Mesenchymal stem cell (in vitro differentiated cells and primary cell): Measurements from ENCODE around the gene USP3.
A peak's percentile ranks its signal among the peaks of the same experiment; 100 is the strongest.
"Not testable (repeated sequence)": the region's sequence is repeated elsewhere in the genome, so short reads cannot be mapped to it uniquely, and the experiment has no call there.

Experiments
- DNase-seq: peaks from one replicate; pipeline ENCODE4 v3.0.0-alpha.2; 2013
- H2AFZ ChIP-seq: one replicate; pipeline ENCODE4 v1.6.1; 2013; ENCODE audit warnings: low read depth, mild to moderate bottlenecking, control low read depth, inconsistent platforms, low read length, moderate library complexity
- H2AK5ac ChIP-seq: 2 replicates; pipeline ENCODE4 v1.6.1; 2013; ENCODE audit warnings: low read length, moderate library complexity, mild to moderate bottlenecking, inconsistent platforms; ENCODE audit not compliant: severe bottlenecking
- H2BK120ac ChIP-seq: one replicate; pipeline ENCODE4 v1.6.1; 2013; ENCODE audit warnings: low read depth, mild to moderate bottlenecking, inconsistent platforms, low read length, moderate library complexity
- H2BK12ac ChIP-seq, 2 experiments: one replicate each; pipeline ENCODE4 v1.6.1; 2013; ENCODE audit warnings: inconsistent platforms in 2 of 2, low read length in 2 of 2, mild to moderate bottlenecking in 2 of 2, moderate library complexity in 2 of 2, control low read depth in 1 of 2
- H2BK15ac ChIP-seq: one replicate; pipeline ENCODE4 v1.6.1; 2013; ENCODE audit warnings: mild to moderate bottlenecking, low read depth, inconsistent platforms; ENCODE audit not compliant: poor library complexity, severe bottlenecking
- H2BK5ac ChIP-seq: 2 replicates; pipeline ENCODE4 v1.6.1; 2013; ENCODE audit warnings: low read depth, mild to moderate bottlenecking, low read length, control low read depth, inconsistent platforms; ENCODE audit not compliant: poor library complexity, severe bottlenecking
- H3K14ac ChIP-seq, 2 experiments: one replicate each; pipeline ENCODE4 v1.6.1; 2013; ENCODE audit warnings: inconsistent platforms in 2 of 2, low read length in 2 of 2, control low read depth in 1 of 2, mild to moderate bottlenecking in 1 of 2, moderate library complexity in 1 of 2
- H3K18ac ChIP-seq, 2 experiments: one replicate each; pipeline ENCODE4 v1.6.1; 2013; ENCODE audit warnings: inconsistent platforms in 2 of 2, low read length in 2 of 2, control low read depth in 1 of 2, low read depth in 1 of 2, mild to moderate bottlenecking in 1 of 2
- H3K23ac ChIP-seq, 2 experiments: one replicate each; pipeline ENCODE4 v1.6.1; 2013; ENCODE audit warnings: inconsistent platforms in 2 of 2, low read length in 2 of 2, mild to moderate bottlenecking in 2 of 2, moderate library complexity in 2 of 2, control low read depth in 1 of 2
- H3K27ac ChIP-seq: 2 replicates; pipeline ENCODE4 v1.5.1; 2013; ENCODE audit warnings: mild to moderate bottlenecking, moderate library complexity, low read length, control low read depth, inconsistent platforms; ENCODE audit not compliant: poor library complexity, severe bottlenecking
- H3K27me3 ChIP-seq, 2 experiments: 2 replicates each; pipeline versions ENCODE4 v1.6.1 to v1.7.0; 2013; ENCODE audit warnings: low read length in 2 of 2, mild to moderate bottlenecking in 2 of 2, moderate library complexity in 2 of 2, control low read depth in 1 of 2, inconsistent platforms in 1 of 2; ENCODE audit not compliant: control insufficient read depth in 1 of 2, insufficient read depth in 1 of 2
- H3K36me3 ChIP-seq, 2 experiments: 2 replicates each; pipeline versions ENCODE4 v1.6.1 to v1.7.0; 2013; ENCODE audit warnings: low read length in 2 of 2, control low read depth in 1 of 2, inconsistent platforms in 1 of 2, low read depth in 1 of 2, mild to moderate bottlenecking in 1 of 2; ENCODE audit not compliant: insufficient read depth in 2 of 2, control insufficient read depth in 1 of 2
- H3K4ac ChIP-seq, 2 experiments: one replicate each; pipeline ENCODE4 v1.6.1; 2013; ENCODE audit warnings: inconsistent platforms in 2 of 2, low read length in 2 of 2, mild to moderate bottlenecking in 2 of 2, moderate library complexity in 2 of 2, control low read depth in 1 of 2, low read depth in 1 of 2
- H3K4me1 ChIP-seq: 2 replicates; pipeline ENCODE4 v1.6.1; 2013; ENCODE audit warnings: low read depth, low read length, control low read depth; ENCODE audit not compliant: control insufficient read depth, insufficient read depth
- H3K4me2 ChIP-seq: 2 replicates; pipeline ENCODE4 v1.6.1; 2013; ENCODE audit warnings: low read length, mild to moderate bottlenecking, inconsistent platforms; ENCODE audit not compliant: poor library complexity, severe bottlenecking
- H3K4me3 ChIP-seq, 2 experiments: 2 replicates each; pipeline versions ENCODE4 v1.5.1 to v1.7.0; 2013; ENCODE audit warnings: low read length in 2 of 2, mild to moderate bottlenecking in 2 of 2, control low read depth in 1 of 2, low read depth in 1 of 2; ENCODE audit not compliant: insufficient read depth in 1 of 2
- H3K79me1 ChIP-seq: replicated peaks from 2 replicates; pipeline ENCODE4 v1.6.1; 2013; ENCODE audit warnings: mild to moderate bottlenecking, control low read depth, low read length, inconsistent platforms; ENCODE audit not compliant: poor library complexity, severe bottlenecking
- H3K9ac ChIP-seq: 2 replicates; pipeline ENCODE4 v1.7.0; 2013; ENCODE audit warnings: mild to moderate bottlenecking, low read length, moderate library complexity
- H3K9me3 ChIP-seq: 2 replicates; pipeline ENCODE4 v1.7.0; 2013; ENCODE audit warnings: mild to moderate bottlenecking, low read length; ENCODE audit not compliant: control insufficient read depth
- H4K8ac ChIP-seq: one replicate; pipeline ENCODE4 v1.6.1; 2013; ENCODE audit warnings: inconsistent platforms, mild to moderate bottlenecking, low read length, moderate library complexity
- H4K91ac ChIP-seq: one replicate; pipeline ENCODE4 v1.6.1; 2013; ENCODE audit warnings: mild to moderate bottlenecking, low read length, inconsistent platforms
- WGBS: methylation state at CpG from one replicate; pipeline ENCODE4 v1.1.7; 2013; ENCODE audit warnings: mixed read lengths; 5-methylcytosine and 5-hydroxymethylcytosine counted together

Gene USP3

DNA sequence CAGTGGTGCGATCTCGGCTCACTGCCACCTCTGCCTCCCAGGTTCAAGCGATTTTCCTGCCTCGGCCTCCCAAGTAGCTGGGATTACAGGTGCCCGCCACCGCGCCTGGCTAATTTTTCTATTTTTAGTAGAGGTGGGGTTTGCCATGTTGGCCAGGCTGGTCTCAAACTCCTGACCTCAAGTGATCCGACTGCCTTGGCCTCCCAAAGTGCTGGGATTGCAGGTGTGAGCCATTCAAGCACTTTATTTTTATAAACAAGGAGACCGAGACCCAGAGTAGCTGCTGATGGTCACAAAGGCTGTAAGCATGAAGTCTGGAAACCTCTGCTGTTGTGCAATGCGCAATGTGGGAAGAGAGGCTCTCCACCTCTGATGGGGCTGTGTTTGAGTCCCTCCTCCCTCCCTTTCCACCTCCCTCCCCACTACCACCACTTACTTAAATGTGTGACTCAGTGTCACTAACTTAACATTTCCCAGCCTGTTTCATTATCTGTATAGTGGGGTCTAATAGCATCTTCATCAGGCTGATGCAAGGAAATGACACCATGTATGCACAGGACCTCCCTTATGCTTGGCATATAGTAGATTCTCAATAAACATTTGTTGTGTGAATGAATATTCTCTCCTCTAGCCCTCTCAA is 16.5 kb upstream of the USP3 start:
- Histone ChIP-seq H2BK12ac (peak overlapping the region in 1 of 2 experiments; percentile 10), H2AK5ac (peak overlapping the region; percentile 19)
- not testable (repeated sequence) for H3K9me3 ChIP-seq, H4K91ac ChIP-seq, H4K8ac ChIP-seq, H3K27ac ChIP-seq, H3K23ac ChIP-seq, H2AFZ ChIP-seq, H2BK5ac ChIP-seq, H3K36me3 ChIP-seq, H3K79me1 ChIP-seq, H2BK15ac ChIP-seq, H3K18ac ChIP-seq, H2BK120ac ChIP-seq, H3K4me3 ChIP-seq, H3K27me3 ChIP-seq, H3K4me2 ChIP-seq, H3K9ac ChIP-seq, H3K4me1 ChIP-seq, H3K4ac ChIP-seq, DNase-seq, H3K14ac ChIP-seq
- WGBS = 93% methylated on average over 10 of the region's 10 CpGs

DNA sequence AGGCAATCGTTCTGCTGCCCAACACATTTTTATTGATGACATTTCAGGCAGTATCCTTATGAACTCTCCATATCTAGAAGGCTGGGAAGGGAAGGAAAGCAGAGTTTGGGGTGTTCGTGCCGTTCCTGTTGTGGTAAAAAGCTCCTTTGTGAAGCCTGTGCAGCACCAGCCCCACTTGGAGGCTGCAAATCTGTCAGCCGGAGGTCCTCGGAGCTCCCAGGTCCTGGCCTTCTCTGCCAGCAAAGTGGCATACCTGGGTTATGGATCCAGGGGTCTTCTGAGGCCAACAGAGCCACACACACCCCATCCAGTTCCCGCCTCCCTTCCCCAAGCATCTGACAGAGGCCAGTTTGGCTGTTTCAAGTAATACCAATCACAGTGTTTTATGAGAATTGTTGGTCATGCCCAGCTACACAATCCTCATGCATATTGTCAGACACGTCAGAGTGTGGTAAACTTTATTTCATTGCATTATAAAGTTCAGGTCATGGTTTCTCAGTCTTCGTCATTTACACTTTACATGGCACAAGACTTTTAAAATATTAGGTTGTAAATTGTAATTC is 15.9 kb upstream of the USP3 start:
- no peak overlapping the region for H2AFZ ChIP-seq
- no peak overlapping the region for H2BK5ac ChIP-seq
- H3K4me2 ChIP-seq = no peak overlapping the region
- H3K14ac ChIP-seq = no peak overlapping the region
- no peak overlapping the region for H2BK15ac ChIP-seq
- H3K4ac ChIP-seq = no peak overlapping the region
- H2AK5ac ChIP-seq = peak overlapping the region; percentile 50
- no peak overlapping the region for H4K8ac ChIP-seq
- H3K23ac ChIP-seq = no peak overlapping the region
- H4K91ac ChIP-seq = no peak overlapping the region
- no peak overlapping the region for H2BK120ac ChIP-seq
- no peak overlapping the region for H3K27ac ChIP-seq
- H3K36me3 ChIP-seq = no peaks in the 10 kb centered on the region
- H3K4me3 ChIP-seq = no peak overlapping the region
- no peaks in the 10 kb centered on the region for H3K9me3 ChIP-seq
- WGBS = 87% methylated on average over 5 of the region's 8 CpGs
- no peak overlapping the region for H3K18ac ChIP-seq
- H3K27me3 ChIP-seq = no peaks in the 10 kb centered on the region
- peaks cover 12% of the 10 kb centered on the region for H3K4me1 ChIP-seq
- no peaks in the 10 kb centered on the region for H3K79me1 ChIP-seq
- no peak overlapping the region for H3K9ac ChIP-seq
- peak overlapping the region in 1 of 2 experiments; percentile 35 for H2BK12ac ChIP-seq
- no peak for DNase-seq

- Histone ChIP-seq H3K36me3 (no peaks in the 10 kb centered on the region), H3K14ac (no peak overlapping the region), H2BK120ac (no peak overlapping the region), H3K4ac (no peak overlapping the region), H3K79me1 (no peaks in the 10 kb centered on the region), H3K4me3 (no peak overlapping the region), H2AK5ac (no peak overlapping the region), H3K27ac (no peak overlapping the region), H2BK5ac (no peak overlapping the region), H3K23ac (no peak overlapping the region), H2AFZ (no peak overlapping the region), H3K9me3 (no peaks in the 10 kb centered on the region), H3K4me2 (no peak overlapping the region), H2BK12ac (no peak overlapping the region), H2BK15ac (no peak overlapping the region), H3K18ac (no peak overlapping the region), H3K9ac (no peak overlapping the region), H4K8ac (no peak overlapping the region), H4K91ac (no peak overlapping the region), H3K4me1 (peaks cover 12% of the 10 kb centered on the region), H3K27me3 (no peaks in the 10 kb centered on the region)
- WGBS = 91% methylated on average over 3 of the region's 5 CpGs
- no peak for DNase-seq
These were observed 15.0 kb upstream of the USP3 start for GRCh38 chr15:63489352-63489751.

DNA sequence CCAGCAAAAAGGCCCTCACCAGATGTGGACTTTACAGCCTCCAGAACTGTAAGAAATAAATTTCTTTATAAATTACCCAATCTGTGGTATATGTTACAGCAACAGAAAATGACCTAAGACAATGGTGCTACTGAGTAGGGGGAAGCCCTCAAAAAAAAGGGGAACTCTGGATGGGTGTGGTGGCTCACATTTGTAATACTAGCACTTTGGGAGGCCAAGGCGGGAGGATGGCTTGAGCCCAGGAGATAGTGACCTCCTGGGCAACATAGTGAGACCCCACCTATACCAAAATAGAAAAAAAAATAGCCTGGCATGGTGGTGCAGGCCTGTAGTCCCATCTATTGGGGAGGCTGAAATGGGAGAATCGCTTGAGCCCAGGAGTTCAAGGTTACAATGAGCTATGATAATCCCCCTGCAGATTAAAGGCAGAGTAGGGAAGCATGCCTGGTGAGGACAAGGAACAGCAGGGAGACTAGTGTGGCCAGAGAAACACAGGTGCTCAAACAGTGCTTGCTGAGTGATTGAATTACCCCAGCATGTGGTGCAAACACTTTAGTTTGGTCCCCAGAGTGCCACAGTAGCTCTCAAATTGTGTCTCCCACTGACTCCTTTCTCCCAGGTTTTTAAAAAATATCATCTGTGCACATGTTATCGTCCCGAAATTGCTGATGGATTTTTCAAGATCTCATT is 13.9 kb upstream of the USP3 start:
- H3K27me3 ChIP-seq = no peaks in the 10 kb centered on the region
- H3K4me1 ChIP-seq = peaks cover 12% of the 10 kb centered on the region
- H3K9ac ChIP-seq = no peak overlapping the region
- H4K91ac ChIP-seq = no peak overlapping the region
- H3K4me2 ChIP-seq = no peak overlapping the region
- H3K23ac ChIP-seq = no peak overlapping the region
- H3K27ac ChIP-seq = no peak overlapping the region
- no peak for DNase-seq
- no peak overlapping the region for H4K8ac ChIP-seq
- no peak overlapping the region for H3K4me3 ChIP-seq
- no peaks in the 10 kb centered on the region for H3K79me1 ChIP-seq
- 70% methylated on average over 3 of the region's 4 CpGs for WGBS
- no peak overlapping the region for H3K14ac ChIP-seq
- H2BK15ac ChIP-seq = no peak overlapping the region
- no peaks in the 10 kb centered on the region for H3K36me3 ChIP-seq
- no peak overlapping the region for H2AFZ ChIP-seq
- no peak overlapping the region for H2AK5ac ChIP-seq
- H3K18ac ChIP-seq = no peak overlapping the region
- no peak overlapping the region for H3K4ac ChIP-seq
- H2BK120ac ChIP-seq = no peak overlapping the region
- H2BK12ac ChIP-seq = no peak overlapping the region
- H2BK5ac ChIP-seq = no peak overlapping the region
- H3K9me3 ChIP-seq = no peaks in the 10 kb centered on the region
